DOHH2 (cell line): ENCODE results near the gene DNAJC18.

Experiments used
- CTCF ChIP-seq: fragments of 200-600 bp; sonication (generic); IDR thresholded peaks from one replicate; pipeline ENCODE4 v1.5.1; 2014; ENCODE audit warnings: antibody characterized with exemption, mild to moderate bottlenecking, low read depth, low read length; ENCODE audit not compliant: poor library complexity, severe bottlenecking
- EZH2phosphoT487 ChIP-seq: fragments of 200-600 bp; sonication (generic); IDR thresholded peaks from 2 replicates; pipeline ENCODE4 v1.6.1; 2017; ENCODE audit warnings: borderline replicate concordance, mild to moderate bottlenecking, antibody characterized with exemption, low read length, moderate library complexity, mixed read lengths

- TF ChIP-seq CTCF (no peak), EZH2phosphoT487 (no peak)
Measured at GRCh38 chr5:139475865-139476617, 36.7 kb upstream of the DNAJC18 start.
